ENCODE data around the gene USP37. TPM values are rescaled to one million over a fixed set of nuclear protein-coding genes. Genes with fewer than 3 reads are reported as not detected.
"Not testable (repeated sequence)": the region's sequence is repeated elsewhere in the genome, so short reads cannot be mapped to it uniquely, and the experiment has no call there.

Gene USP37
- total RNA-seq, 1 donor from 2014 or later = 46.0 TPM

DNA sequence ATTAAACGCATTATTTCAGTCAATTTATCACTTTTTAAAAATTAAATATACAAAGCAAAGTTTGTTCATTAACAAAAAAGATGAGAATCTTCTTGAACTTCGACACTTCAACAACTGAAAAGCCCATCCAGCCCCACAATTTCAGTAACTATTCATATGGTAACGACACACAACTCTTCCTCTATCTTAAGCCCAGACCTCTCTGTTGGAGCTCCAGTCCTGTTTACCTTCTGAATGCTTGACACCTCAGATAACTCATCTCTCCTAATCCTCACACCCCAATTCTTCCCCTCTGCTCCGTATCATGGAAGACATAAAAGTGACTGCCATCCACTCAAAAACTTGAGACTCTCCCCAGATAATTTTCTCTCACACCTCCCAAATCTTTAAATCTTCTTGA lies 12.6 kb downstream of the USP37 start:
- no peak for DNase-seq (ENCODE audit: low spot score)

DNA sequence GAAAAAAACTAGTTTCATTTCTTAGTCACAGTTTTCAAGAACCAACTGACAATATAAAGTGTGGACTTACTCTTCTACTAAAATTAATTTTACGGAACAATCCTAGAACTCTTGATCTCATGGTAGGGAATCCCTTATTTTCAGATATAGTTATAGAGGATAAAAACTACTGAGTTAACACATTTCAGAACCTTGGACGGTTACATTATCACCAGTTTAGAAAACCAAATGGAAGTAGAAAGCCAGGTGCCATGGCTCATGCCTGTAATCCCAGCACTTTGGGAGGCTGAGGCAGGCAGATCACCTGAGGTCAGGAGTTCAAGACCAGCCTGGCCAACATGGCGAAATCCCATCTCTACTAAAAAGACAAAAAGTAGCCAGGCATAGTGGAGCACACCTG lies 13.9 kb downstream of the USP37 start:
- DNase-seq (ENCODE audit: low spot score) = not testable (repeated sequence)

DNA sequence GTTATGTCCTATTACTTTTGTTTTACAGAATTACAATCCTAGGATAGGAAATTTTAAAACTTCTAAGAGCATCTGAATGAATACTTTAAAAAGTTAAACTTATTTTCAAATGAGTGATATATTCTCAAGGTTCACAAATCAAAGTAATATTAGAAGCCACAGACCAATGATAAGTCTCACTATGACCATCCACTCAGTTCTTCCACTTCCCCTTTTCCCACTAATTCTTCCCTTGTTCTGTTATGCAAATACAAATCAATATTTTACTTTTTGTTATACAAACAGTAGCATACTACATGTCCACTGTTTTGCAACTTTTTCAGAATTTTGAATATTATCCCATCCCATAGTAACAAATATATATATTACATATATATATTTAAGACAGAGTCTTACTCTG lies 20.2 kb downstream of the USP37 start:
- DNase-seq (ENCODE audit: low spot score) = no peak

DNA sequence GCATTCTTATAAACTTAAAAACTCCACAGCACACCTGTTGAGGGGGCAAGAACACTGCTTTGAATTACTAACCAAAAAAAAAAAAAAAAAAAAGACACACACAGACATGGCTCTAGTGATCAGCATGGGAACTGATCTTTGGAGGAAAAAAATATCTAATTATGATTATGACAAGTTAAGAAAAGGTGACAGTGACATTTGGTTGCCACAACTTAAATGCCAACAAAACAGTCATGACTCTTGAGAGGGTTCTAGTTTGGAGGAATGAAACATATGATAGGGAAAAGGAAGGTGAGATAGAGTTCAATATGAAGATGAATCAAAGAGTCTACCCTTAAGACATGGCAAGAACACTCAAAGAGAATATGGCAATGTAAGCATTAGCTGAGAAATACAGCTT lies 20.6 kb downstream of the USP37 start:
- no peak for DNase-seq (ENCODE audit: low spot score)

DNA sequence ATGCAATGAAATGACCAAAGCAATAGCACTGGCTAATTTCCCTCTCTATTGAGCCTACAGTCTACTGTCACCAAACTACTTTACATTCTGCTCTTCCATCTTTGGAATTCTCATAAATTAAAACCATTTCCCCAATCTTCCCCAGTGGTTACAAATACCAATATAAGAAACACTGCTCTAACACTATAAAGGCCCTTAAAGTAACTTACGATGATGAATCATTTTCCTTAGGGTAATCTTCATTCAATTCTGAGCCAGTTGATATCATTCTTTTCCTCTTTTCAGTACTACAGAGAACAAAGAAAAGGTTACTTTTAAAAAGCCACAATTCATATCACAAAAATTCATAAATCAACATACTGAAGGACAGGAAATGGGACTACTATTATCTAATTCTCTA lies 22.1 kb downstream of the USP37 start:
- no peak for DNase-seq (ENCODE audit: low spot score)

DNA sequence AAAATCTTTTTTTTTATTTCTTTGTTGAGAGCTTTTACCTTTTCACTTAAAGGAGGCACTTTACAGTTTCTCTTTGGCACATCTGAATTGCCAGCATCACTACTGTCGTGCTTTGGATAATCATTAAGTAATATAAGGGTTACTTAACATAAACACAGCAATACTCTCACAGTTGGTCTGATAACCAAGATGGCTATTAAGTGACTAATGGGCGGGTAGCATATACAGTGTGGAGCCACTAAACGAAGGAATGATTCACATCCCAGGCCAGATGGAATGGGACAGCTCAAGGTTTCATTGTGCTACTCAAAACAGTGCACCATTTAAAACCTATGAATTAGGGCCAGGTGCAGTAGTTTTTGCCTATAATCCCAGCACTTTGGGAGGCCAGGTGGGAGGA lies 28.1 kb downstream of the USP37 start:
- no peak for DNase-seq (ENCODE audit: low spot score)

DNA sequence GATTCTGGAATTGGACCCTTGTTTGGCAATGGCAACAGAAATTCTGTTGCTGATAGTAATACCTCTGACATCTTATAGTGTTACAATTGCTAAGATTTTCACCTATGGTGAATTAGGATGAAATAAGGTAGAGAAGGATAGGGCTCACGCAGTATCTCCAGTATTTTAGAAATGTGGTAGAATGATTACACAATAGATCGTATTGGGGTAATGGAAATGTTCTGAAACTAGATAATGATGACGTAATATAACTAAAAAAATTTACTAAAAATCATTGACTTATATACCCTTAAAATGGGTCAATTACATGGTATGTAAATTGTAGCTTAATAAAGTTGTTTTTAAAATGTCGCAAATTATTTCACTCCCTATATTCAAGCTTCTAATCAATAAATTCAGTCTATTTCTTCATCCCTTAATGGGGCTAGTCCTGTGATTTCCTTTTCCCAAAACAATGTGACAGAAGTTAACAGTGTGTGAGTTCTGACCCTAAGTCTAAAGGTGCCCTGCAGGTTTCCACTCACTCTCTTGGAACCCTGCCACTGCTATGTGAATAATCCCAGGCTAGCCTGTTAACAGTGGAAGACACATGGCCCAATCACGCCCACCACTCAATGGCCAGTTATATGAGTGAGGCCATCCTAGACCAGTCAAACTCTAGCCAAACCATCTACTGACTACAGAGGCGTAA lies 31.2 kb downstream of the USP37 start:
- DNase-seq (ENCODE audit: low spot score) = no peak

DNA sequence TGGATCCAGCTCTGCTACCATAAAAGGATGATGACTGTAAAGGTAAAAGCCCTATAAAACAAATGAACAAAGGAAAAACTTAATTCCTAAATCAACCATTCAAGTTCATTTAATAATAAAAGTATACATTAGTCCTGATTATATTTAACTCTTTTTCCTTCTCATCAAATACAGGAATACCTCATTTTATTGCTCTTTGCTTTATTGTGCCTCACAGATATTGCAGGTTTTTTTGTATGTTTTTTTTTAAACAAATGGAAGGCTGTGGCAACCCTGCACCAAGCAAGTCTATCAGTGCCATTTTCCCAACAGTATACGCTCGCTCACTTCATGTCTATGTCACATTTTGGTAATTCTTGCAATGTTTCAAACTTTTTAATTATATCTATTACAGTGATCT lies 38.2 kb downstream of the USP37 start:
- DNase-seq (ENCODE audit: low spot score) = no peak

DNA sequence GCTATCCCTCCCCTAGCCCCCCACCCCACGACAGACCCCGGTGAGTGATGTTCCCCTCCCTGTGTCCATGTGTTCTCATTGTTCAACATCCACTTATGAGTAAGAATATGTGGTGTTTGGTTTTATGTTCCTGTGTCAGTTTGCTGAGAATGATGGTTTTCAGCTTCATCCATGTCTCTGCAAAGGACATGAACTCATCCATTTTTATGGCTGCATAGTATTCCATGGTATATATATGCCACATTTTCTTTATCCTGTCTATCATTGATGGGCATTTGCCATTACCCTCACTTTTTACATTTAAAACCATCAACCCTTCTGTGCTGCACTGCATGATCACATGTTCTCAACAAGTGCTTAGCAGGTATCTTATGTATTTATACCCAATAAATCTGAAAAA lies 39.7 kb downstream of the USP37 start:
- not testable (repeated sequence) for DNase-seq (ENCODE audit: low spot score)

DNA sequence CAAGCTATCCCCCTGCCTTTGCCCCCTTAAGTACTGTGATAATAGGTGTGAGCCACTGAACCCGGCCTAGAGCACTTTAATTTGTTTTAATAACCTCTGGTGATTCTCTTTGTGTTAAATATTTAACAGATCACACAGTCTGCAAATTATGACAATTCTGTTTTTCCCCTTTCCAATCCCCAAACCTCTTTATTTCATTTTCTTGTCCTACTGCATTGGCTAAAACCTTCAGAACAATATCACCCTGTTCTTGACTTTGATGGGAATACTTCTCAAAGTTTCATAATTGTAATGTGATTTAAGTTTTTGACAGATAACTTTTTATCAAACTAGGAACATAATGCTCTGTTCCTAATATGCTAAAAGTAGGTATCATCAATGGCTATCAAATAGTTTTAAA lies 44.5 kb downstream of the USP37 start:
- DNase-seq (ENCODE audit: low spot score) = no peak

DNA sequence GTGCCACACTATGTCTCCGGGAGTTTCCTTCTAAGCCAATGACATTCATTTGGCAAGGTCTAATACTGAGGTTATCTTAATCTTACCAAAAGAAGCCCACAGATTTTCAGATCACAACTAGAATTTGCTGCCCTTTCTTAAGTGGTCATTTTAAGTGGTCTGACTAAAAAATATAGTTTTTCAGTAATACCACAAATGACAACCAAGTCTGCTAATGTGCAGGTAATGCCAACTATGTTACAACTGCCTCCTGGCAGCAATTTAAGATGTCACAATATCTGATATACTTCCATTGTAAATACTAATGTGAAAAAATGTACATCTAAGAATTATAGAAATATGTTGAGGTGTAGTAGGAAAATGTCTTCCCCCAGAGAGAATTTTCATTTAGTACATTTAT lies 49.3 kb downstream of the USP37 start:
- DNase-seq (ENCODE audit: low spot score) = no peak

DNA sequence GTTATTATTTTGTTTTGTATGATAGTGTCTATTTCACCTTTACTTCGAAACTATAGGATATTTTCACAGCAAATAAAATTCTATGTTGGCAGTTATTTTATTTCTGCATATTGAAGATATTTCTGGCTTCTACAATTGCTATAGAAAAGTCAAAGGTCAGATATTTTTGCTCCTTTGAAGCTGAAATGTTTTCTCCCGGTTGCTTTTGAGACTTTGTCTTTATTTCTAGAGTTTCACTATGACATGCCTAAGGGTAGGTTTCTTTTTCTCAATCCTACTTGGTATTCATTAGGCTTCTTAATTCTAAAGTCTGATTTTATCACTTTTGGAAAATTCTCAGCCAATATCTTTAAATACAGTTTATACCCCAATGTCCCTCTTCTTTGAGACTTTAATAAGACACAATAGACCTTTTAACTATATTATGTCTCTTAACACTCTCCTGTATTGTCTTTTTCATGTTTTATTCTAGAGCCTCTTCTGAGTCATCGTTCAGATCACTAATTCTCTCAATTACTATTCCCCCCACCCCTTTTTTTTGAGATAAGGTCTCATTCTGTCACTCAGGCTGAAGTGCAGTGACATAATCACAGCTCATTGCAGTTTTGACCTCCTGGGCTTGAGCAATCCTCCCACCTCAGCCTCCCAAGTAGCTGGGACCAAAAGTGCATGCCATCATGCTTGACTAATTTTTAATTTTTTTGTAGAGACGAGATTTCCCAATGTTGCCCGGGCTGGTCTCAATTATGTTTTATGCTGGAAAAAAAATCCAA lies 50.5 kb downstream of the USP37 start:
- DNase-seq (ENCODE audit: low spot score) = no peak

DNA sequence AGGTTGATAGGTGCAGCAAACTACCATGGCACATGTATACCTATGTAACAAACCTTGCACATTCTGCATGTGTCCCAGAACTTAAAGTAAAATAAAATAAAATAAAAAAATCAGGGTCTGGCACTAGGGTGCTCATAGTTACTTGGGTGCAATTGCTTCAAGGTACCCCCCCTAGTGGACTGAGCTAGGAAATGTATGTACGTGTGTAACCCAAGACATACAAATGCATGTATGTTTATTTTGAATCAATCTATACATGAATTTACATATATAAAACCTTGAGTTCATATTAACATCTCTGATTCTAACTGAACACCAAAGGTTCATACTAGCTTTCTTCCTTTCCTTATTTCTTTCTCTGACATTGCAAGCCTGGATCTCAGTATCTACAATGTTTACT lies 51.5 kb downstream of the USP37 start:
- DNase-seq (ENCODE audit: low spot score) = no peak

DNA sequence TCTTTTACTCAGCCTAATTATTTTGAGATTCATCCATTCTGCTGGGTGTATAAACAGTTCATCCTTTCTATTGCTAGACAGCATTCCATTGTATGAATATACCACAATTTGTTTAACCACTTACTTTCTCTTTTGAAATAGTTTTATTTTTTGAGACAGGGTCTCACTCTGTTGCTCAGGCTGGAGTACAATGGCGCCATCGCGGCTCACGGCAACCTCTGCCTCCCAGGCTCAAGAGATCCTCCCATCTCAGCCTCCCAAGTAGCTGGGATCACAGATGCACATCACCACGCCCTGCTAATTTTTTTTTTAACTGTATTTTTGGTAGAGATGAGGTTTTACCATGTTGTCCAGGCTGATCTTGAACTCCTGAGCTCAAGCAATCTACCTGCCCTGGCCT lies 54.5 kb downstream of the USP37 start:
- DNase-seq (ENCODE audit: low spot score) = no peak

DNA sequence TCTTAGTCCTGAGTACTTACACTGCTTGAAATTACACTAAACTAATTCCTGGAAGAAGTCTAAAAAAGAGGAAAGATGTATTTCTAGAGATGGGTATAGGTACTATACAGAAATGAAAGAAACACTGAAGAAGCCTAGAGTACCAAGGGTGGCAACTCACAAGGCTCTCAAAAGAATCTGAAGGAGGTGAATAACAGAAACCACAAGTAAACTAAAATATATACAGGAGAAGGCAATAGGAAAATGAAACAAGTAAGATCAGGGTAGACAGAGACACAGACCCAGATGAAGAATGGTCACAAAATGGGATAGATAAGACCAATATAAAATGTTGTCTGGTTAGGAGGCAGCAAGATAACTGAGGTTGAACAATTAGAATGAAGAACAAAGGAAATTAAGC lies 59.9 kb downstream of the USP37 start:
- DNase-seq (ENCODE audit: low spot score) = no peak

DNA sequence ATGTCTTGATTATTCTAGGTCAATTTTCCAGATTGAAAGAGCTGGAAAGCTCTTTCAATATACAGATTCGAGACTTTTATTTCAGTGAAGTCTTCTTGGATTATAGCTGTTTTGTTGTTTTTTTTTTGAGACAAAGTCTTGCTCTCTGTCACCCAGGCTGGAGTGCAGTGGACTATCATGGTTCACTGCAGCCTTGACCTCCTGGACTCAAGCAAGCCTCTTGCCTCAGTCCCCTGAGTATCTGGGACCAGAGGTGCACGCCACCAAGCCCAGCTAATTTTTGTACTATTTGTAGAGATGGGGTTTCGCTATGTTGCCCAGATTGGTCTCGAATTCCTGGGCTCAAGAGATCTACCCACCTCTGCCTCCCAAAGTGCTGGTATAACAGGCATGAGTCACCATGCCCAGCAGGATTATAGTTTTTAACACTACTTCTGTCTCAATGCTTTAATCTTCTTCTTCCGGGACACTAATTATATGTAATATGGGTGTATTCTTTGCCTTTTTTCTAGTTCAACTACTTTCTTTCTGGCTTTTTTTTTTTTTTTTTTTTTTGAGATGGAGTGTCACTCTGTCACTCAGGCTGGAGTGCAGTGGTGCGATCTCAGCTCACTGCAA lies 62.3 kb downstream of the USP37 start:
- DNase-seq (ENCODE audit: low spot score) = no peak

DNA sequence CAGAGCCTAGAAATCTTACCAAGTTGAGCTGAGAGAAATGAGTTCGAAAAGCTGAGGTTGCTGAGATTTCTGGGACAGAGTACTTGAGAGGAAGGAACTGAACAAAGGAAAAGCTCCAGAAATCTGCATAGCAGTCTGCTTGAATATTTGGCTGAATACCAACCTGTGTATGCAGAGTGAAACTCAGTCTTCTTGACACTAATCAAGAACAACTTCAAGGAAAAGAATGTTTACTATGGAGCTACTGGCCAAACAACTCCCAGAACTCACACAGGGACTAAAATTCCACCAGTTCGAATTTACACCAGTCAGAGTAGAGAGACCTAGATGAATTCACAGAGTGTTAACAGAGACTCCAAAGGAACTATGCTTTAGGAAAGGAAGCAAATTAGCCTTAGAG lies 66.5 kb downstream of the USP37 start:
- peak; percentile 50 for DNase-seq (ENCODE audit: low spot score)

DNA sequence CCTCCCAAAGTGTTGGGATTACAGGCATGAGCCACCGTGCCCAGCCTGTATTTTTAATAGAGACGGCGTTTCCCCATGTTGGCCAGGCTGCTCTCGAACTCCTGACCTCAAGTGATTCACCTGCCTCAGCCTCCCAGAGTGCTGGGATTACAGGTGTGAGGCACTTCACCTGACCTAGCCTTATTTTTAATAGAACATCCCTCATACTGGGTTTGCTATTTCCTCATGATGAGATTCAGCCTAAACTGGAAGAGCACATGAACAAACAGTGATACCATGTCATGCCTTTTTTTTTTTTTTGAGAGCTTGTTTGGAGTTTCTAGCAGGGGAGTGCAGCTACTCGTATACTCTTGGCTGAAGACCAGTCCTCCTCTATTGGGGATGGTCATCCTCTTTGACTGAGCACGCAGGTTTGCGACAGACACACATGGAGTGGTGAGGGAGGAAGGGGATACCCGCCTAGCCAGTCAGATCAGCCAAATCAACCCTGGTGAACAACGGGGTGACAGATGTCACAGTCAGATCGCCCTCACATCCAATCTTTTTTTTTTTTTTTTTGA lies 67.6 kb downstream of the USP37 start:
- DNase-seq (ENCODE audit: low spot score) = no peak

DNA sequence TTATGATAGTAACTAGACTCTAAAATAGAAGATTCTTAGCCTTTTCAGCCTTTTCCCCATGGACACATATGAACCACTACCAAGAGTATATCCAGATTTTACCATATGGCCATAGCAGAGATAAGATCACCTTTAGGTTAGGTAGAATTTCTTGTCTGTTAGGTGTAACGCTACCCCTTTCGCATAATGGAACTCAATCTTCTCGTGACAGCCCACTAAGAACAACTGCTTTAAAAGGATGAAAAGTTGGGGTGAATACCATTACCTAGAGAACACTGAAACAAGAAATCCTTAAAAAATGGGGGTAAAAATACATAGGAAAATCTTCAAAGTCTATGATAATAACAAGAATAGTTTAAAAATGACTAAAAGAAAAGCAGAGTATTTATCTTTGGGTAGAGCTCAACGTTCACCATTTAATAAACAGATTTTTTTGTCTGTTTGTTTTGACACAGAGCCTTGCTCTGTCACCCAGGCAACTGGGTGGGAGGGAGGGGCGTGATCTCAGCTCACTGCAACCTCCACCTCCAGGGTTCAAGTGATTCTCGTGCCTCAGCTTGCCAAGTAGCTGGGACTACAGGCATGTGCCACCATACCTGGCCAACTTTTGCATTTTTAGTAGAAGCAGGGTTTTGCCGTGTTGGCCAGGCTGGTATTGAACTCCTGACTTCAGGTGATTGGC lies 82.0 kb downstream of the USP37 start:
- DNase-seq (ENCODE audit: low spot score) = no peak

DNA sequence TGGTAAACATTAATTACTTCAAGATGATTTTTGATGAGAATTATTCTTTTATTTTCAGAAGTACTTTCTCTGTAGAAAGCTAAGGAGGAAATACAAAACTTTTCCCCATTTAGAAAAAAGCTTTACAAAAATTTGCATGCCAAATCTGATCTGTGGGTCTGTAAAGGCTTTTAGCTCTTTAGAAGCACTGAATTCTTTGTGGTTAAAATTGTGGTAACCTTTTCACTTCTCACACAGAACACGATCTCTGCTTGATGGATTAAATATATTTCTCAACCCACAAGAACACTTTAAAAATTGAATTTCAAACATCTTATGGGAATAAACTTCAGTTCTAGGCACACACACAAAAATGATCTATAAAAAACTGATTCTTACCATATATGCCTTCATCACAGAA lies 85.5 kb downstream of the USP37 start:
- DNase-seq (ENCODE audit: low spot score) = no peak

DNA sequence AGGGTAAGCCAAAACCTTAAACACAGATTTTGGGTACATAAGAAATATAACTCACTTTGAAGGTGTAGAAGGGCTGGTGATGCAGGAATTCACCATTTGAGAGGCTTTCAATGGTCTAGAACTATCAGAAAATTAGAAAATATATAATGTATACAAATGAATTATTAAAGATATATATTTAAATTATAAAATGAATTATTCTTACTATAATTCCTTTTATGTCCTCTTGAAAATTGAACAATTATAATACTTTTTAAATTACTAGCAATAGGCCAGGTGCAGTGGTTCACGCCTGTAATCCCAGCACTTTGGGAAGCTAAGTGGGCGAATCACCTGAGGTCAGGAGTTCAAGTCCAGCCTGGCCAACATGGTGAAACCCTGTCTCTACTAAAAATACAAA lies 88.6 kb downstream of the USP37 start:
- DNase-seq (ENCODE audit: low spot score) = no peak

DNA sequence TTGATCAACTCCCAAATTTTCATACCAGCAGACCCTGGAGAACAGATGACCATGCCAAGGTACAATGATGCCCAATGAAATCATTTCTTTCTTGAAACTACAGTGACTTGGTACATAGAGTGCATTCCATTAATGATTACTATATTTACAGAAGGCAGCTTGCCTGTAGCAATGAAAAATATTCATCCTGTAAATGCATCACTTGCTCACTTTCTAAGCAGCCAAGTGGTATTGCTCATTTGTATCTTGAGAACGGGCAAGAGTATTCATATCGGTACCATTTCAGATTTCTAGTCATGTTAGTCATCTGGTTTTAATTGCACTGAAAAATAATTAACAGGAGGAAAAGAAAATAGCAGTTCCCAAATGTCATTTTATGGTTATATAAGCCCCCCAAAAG lies 89.6 kb downstream of the USP37 start:
- no peak for DNase-seq (ENCODE audit: low spot score)

Data from umbilical cord (tissue), 2 donors.